Trophoblast cell (in vitro differentiated cells and primary cell): Measurements from ENCODE around the gene BMP3. TPM values are rescaled to one million over a fixed set of nuclear protein-coding genes. Genes with fewer than 3 reads are reported as not detected.

ENCODE experiments used
- DNase-seq, 2 donors: peaks; one replicate each; pipeline ENCODE4 v3.0.0-alpha.2; 2016
- H2AFZ ChIP-seq: 2 replicates; pipeline ENCODE4 v1.6.1; 2013; ENCODE audit warnings: low read length, moderate library complexity, mild to moderate bottlenecking; ENCODE audit not compliant: insufficient read depth, poor library complexity
- H2AK5ac ChIP-seq: 2 replicates; pipeline ENCODE4 v1.6.1; 2013; ENCODE audit warnings: mild to moderate bottlenecking, low read length
- H2BK120ac ChIP-seq: 2 replicates; pipeline ENCODE4 v1.6.1; 2013; ENCODE audit warnings: low read length, mild to moderate bottlenecking, moderate library complexity; ENCODE audit not compliant: insufficient read depth, poor library complexity
- H2BK12ac ChIP-seq: 2 replicates; pipeline ENCODE4 v1.6.1; 2013; ENCODE audit warnings: mild to moderate bottlenecking, low read length, moderate library complexity
- H2BK5ac ChIP-seq: 2 replicates; pipeline ENCODE4 v1.6.1; 2013; ENCODE audit warnings: low read length, low read depth, moderate library complexity, mild to moderate bottlenecking; ENCODE audit not compliant: poor library complexity
- H3K14ac ChIP-seq: 2 replicates; pipeline ENCODE4 v1.6.1; 2013; ENCODE audit warnings: mild to moderate bottlenecking, low read length
- H3K18ac ChIP-seq: 2 replicates; pipeline ENCODE4 v1.6.1; 2013; ENCODE audit warnings: mild to moderate bottlenecking, low read length
- H3K23ac ChIP-seq: 2 replicates; pipeline ENCODE4 v1.6.1; 2013; ENCODE audit warnings: low read length
- H3K27ac ChIP-seq: 2 replicates; pipeline ENCODE4 v1.5.1; 2013; ENCODE audit warnings: low read depth, mild to moderate bottlenecking, inconsistent platforms, low read length, moderate library complexity
- H3K27me3 ChIP-seq: 2 replicates; pipeline ENCODE4 v1.6.1; 2013; ENCODE audit warnings: inconsistent platforms, mild to moderate bottlenecking, low read length, moderate library complexity; ENCODE audit not compliant: insufficient read depth
- H3K36me3 ChIP-seq, 2 experiments: 1 replicate in 1 of 2; 2 replicates in 1 of 2; pipeline ENCODE4 v1.6.1; 2013; ENCODE audit warnings: low read length in 2 of 2, mild to moderate bottlenecking in 2 of 2, moderate library complexity in 1 of 2; ENCODE audit not compliant: insufficient read depth in 2 of 2, control insufficient read depth in 1 of 2
- H3K4ac ChIP-seq: 2 replicates; pipeline ENCODE4 v1.6.1; 2013; ENCODE audit warnings: low read depth, mild to moderate bottlenecking, low read length, moderate library complexity
- H3K4me1 ChIP-seq, 2 experiments: 1 replicate in 1 of 2; 2 replicates in 1 of 2; pipeline ENCODE4 v1.6.1; 2013; ENCODE audit warnings: low read length in 2 of 2, mild to moderate bottlenecking in 2 of 2, moderate library complexity in 1 of 2; ENCODE audit not compliant: insufficient read depth in 2 of 2, control insufficient read depth in 1 of 2
- H3K4me2 ChIP-seq: 2 replicates; pipeline ENCODE4 v1.6.1; 2013; ENCODE audit warnings: inconsistent platforms, mild to moderate bottlenecking, low read length, moderate library complexity
- H3K4me3 ChIP-seq: 2 replicates; pipeline ENCODE4 v1.5.1; 2013; ENCODE audit warnings: mild to moderate bottlenecking, low read depth, low read length, inconsistent platforms
- H3K79me1 ChIP-seq: one replicate; pipeline ENCODE4 v1.6.1; 2013; ENCODE audit warnings: low read length
- H3K79me2 ChIP-seq: 2 replicates; pipeline ENCODE4 v1.6.1; 2013; ENCODE audit warnings: low read length, mild to moderate bottlenecking; ENCODE audit not compliant: control insufficient read depth, insufficient read depth, poor library complexity
- H3K9ac ChIP-seq: 2 replicates; pipeline ENCODE4 v1.6.1; 2013; ENCODE audit warnings: mild to moderate bottlenecking, low read length
- H3K9me3 ChIP-seq: 2 replicates; pipeline ENCODE4 v1.6.1; 2013; ENCODE audit warnings: low read depth, mild to moderate bottlenecking, control low read depth, inconsistent platforms, low read length; ENCODE audit not compliant: insufficient read depth
- H4K12ac ChIP-seq: 2 replicates; pipeline ENCODE4 v1.6.1; 2013; ENCODE audit warnings: low read depth, mild to moderate bottlenecking, low read length, moderate library complexity
- H4K8ac ChIP-seq: 2 replicates; pipeline ENCODE4 v1.6.1; 2013; ENCODE audit warnings: low read depth, mild to moderate bottlenecking, low read length, moderate library complexity
- H4K91ac ChIP-seq: one replicate; pipeline ENCODE4 v1.6.1; 2013; ENCODE audit warnings: low read depth, mild to moderate bottlenecking, low read length, moderate library complexity
- whole genome bisulfite sequencing: extraction: QIAGEN DNeasy Blood & Tissue Kit; methylation state at CpG from one replicate; pipeline ENCODE4 v1.1.7; 2013; ENCODE audit warnings: missing lambda C conversion rate; ENCODE audit not compliant: insufficient read length, insufficient coverage; ENCODE audit errors: extremely low coverage; 5-methylcytosine and 5-hydroxymethylcytosine counted together
- polyA plus RNA-seq: library from polyadenylated mRNA; stranded (reverse); fragments of 200-250 nt; gene quantifications from 2 replicates; pipeline ENCODE4 v1.2.3, GENCODE V29; 2013

BMP3 gene, protein sequence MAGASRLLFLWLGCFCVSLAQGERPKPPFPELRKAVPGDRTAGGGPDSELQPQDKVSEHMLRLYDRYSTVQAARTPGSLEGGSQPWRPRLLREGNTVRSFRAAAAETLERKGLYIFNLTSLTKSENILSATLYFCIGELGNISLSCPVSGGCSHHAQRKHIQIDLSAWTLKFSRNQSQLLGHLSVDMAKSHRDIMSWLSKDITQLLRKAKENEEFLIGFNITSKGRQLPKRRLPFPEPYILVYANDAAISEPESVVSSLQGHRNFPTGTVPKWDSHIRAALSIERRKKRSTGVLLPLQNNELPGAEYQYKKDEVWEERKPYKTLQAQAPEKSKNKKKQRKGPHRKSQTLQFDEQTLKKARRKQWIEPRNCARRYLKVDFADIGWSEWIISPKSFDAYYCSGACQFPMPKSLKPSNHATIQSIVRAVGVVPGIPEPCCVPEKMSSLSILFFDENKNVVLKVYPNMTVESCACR
- polyA plus RNA-seq, result not detected in 2 replicates

DNA sequence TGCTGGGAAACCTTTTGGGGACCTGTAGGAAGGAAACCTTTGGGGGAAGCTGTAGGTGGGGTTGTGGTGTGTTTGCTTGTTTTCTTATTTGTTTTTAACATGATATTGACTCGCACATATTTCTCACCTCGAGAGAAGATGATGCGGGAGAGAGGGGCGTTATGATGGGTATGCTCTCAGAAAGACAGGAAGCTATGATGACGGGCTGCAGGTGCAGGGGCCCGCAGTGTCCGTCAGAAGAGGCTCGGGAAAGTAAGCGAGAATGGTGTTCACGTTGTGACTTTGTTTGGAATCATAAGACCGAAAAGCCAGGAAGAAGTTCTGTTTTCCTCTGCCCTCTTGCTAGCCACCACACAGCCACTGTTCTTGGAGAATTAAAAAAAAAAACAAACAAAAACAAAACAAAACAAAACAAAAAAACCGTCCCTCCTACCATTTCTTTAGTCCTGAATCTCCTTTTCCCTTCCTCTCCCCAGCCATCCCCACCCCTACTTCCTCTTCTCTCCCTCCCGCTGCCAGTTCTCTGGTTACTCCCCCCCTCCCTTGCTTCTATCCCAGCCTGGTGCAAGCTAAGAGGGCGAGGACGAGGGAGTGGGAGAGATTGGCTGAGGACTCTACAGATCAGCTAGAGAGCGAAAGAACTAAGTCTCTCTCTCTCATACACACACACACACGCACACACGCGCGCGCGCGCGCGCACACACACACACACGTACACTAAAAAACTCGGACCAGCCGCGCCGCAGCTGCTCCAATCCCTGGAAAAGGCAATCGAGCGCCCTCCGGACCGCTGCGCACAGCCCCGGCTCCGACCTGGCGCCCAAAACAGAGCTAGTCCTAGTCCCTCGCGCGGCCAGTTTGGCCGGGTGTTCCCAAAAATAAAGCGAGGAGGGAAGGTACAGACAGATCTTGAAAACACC lies at the start of gene BMP3:
BMP3 (plus strand) TSS at position 648 of the 920 bp plus-strand sequence. CDS start 577 bp downstream, outside the sequence.
- Histone ChIP-seq H3K23ac (no peak within 1 kb of the TSS), H3K27ac (no peak within 1 kb of the TSS), H3K4me1 (peaks cover 8 to 9% of the 10 kb centered on the region in 2 experiments), H3K79me1 (no peaks in the 10 kb centered on the region), H3K9me3 (no peaks in the 10 kb centered on the region), H2BK5ac (no peak within 1 kb of the TSS), H3K4me3 (peak within 1 kb of the TSS; percentile 42), H2BK120ac (no peak within 1 kb of the TSS), H3K18ac (no peak within 1 kb of the TSS), H3K9ac (no peak within 1 kb of the TSS), H4K91ac (no peak within 1 kb of the TSS), H3K14ac (no peak within 1 kb of the TSS), H4K12ac (no peak within 1 kb of the TSS), H3K36me3 (no peaks in the 10 kb centered on the region), H4K8ac (no peak within 1 kb of the TSS), H3K27me3 (peaks cover 22% of the 10 kb centered on the region), H2AK5ac (no peak within 1 kb of the TSS), H3K4me2 (peak within 1 kb of the TSS; percentile 88), H3K79me2 (no peaks in the 10 kb centered on the region), H3K4ac (no peak within 1 kb of the TSS), H2AFZ (no peak within 1 kb of the TSS), H2BK12ac (no peak within 1 kb of the TSS)
- WGBS, result no CpG with 5 or more reads among the region's 43 CpGs
- DNase-seq, result no peak

DNA sequence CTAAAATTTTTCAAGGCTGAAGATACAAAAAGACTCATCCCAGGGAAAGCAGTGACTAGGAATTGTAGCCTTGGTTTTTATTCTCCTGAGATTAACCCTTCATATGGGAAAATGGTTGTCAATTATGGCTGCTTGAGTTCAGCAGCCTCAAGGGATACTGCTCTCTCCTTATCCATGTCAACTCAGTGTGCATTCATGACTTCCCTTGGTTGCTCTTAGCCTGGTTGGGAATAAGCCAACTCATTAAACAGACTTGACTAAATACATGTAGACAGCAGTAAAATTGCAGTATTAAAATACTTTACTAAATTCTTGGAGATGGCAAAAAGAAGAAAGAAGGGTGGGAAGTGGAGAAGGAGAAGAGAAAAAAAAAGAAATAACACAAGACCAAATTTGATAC lies 44.5 kb upstream of the BMP3 start:
- H3K18ac ChIP-seq, result no peak overlapping the region
- no peak overlapping the region for H3K9ac ChIP-seq
- H2BK120ac ChIP-seq, result no peak overlapping the region
- no peak overlapping the region for H2AK5ac ChIP-seq
- no peaks in the 10 kb centered on the region for H3K9me3 ChIP-seq
- no peak overlapping the region for H4K12ac ChIP-seq
- H3K4me1 ChIP-seq, result no peaks in the 10 kb centered on the region
- H3K23ac ChIP-seq, result no peak overlapping the region
- no peak overlapping the region for H3K27ac ChIP-seq
- H3K4ac ChIP-seq, result no peak overlapping the region
- H3K4me3 ChIP-seq, result no peak overlapping the region
- H3K79me1 ChIP-seq, result no peaks in the 10 kb centered on the region
- no peak overlapping the region for H2AFZ ChIP-seq
- no peak overlapping the region for H3K4me2 ChIP-seq
- no peak for DNase-seq
- H3K36me3 ChIP-seq, result no peaks in the 10 kb centered on the region
- no peak overlapping the region for H2BK12ac ChIP-seq
- H3K27me3 ChIP-seq, result no peaks in the 10 kb centered on the region
- no peak overlapping the region for H4K91ac ChIP-seq
- H3K14ac ChIP-seq, result no peak overlapping the region
- H4K8ac ChIP-seq, result no peak overlapping the region
- no peaks in the 10 kb centered on the region for H3K79me2 ChIP-seq
- no peak overlapping the region for H2BK5ac ChIP-seq

DNA sequence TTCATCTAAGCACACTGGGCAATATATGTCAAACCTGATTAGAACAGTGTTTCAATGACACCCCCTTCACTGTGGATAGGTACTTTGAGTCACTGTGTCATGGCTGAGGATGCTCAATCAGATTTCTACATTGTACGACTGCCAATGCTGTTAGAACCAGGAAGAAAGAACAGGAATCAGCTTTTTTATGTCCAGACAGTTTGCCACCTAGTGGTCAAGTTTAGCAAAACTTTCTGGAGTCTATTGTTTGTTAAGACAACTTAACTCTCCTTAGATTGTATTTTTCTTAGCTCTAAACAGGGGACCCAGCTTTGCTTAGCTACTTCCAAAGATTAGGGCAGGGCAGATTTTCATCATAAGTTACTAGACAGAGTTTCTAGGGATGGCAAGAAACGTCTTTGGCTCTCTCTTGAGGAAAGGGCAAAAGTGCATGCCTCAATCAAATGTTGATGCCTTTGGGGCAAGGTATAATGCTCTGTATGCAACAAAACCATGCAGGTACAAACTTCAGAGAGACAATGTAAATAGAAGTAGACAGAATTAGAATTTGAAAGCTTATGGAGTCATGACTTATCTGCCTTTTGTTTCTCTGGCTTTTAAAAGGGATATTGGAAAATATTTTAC lies 40.5 kb upstream of the BMP3 start:
- no peak overlapping the region for H3K4ac ChIP-seq
- H2BK120ac ChIP-seq, result no peak overlapping the region
- H3K27me3 ChIP-seq, result no peaks in the 10 kb centered on the region
- no peak overlapping the region for H3K9ac ChIP-seq
- WGBS, result no CpG with 5 or more reads among the region's 2 CpGs
- no peak overlapping the region for H4K8ac ChIP-seq
- no peak overlapping the region for H2AFZ ChIP-seq
- DNase-seq, result peak; percentile 49 to 85
- H2BK12ac ChIP-seq, result no peak overlapping the region
- H3K36me3 ChIP-seq, result no peaks in the 10 kb centered on the region
- H3K18ac ChIP-seq, result no peak overlapping the region
- H2BK5ac ChIP-seq, result no peak overlapping the region
- no peak overlapping the region for H3K23ac ChIP-seq
- H3K4me1 ChIP-seq, result no peaks in the 10 kb centered on the region
- H2AK5ac ChIP-seq, result no peak overlapping the region
- H3K27ac ChIP-seq, result no peak overlapping the region
- no peak overlapping the region for H3K4me2 ChIP-seq
- H4K12ac ChIP-seq, result no peak overlapping the region
- H3K9me3 ChIP-seq, result no peaks in the 10 kb centered on the region
- H3K4me3 ChIP-seq, result no peak overlapping the region
- H3K79me1 ChIP-seq, result no peaks in the 10 kb centered on the region
- no peak overlapping the region for H4K91ac ChIP-seq
- H3K14ac ChIP-seq, result no peak overlapping the region
- no peaks in the 10 kb centered on the region for H3K79me2 ChIP-seq

DNA sequence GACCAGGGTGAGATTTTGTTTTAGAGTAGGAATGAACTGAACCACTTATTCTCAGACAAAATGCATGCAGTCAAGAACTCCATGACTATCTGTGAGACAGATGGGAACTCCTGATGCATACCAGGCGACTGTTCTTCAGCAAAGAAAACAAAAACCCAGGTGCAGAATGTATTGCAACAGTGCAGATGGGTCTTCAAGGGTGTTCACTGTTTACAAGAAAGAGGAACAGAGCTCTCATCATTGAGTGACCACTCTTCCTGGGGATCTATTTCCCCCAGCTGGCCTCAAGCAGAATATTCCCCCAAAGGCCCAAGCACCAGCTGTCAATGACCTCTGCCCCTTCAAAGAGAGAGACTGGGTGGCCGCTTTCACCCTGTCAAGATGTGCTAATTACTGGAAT lies 39.7 kb upstream of the BMP3 start:
- H2AFZ ChIP-seq, result no peak overlapping the region

More for the DNA sequence above, 39.7 kb upstream of the BMP3 start:
- H2BK5ac ChIP-seq, result no peak overlapping the region
- DNase-seq, result no peak
- no peaks in the 10 kb centered on the region for H3K27me3 ChIP-seq
- H3K18ac ChIP-seq, result no peak overlapping the region
- no peak overlapping the region for H3K4ac ChIP-seq
- no peaks in the 10 kb centered on the region for H3K36me3 ChIP-seq
- H3K4me3 ChIP-seq, result no peak overlapping the region
- H3K79me1 ChIP-seq, result no peaks in the 10 kb centered on the region
- H3K79me2 ChIP-seq, result no peaks in the 10 kb centered on the region
- H3K4me1 ChIP-seq, result no peaks in the 10 kb centered on the region
- H2BK120ac ChIP-seq, result no peak overlapping the region
- no peak overlapping the region for H4K8ac ChIP-seq
- H4K12ac ChIP-seq, result no peak overlapping the region
- no peak overlapping the region for H3K9ac ChIP-seq
- H3K23ac ChIP-seq, result no peak overlapping the region
- WGBS, result no CpG with 5 or more reads among the region's 2 CpGs
- no peak overlapping the region for H2BK12ac ChIP-seq
- H3K9me3 ChIP-seq, result no peaks in the 10 kb centered on the region
- H3K27ac ChIP-seq, result no peak overlapping the region
- no peak overlapping the region for H3K14ac ChIP-seq
- no peak overlapping the region for H3K4me2 ChIP-seq
- H4K91ac ChIP-seq, result no peak overlapping the region
- H2AK5ac ChIP-seq, result no peak overlapping the region
